HepG2 (cell line): ENCODE measurements around the gene FRMD4B.

Experiments used
- CBFB ChIP-seq: sonication (generic); formaldehyde crosslinking; IDR thresholded peaks from 2 replicates; pipeline ENCODE4 v1.4.0; 2020; ENCODE audit warnings: missing genetic modification reagents
- CHD2 ChIP-seq: IDR thresholded peaks from 2 replicates; pipeline ENCODE4 v1.6.1; 2011; ENCODE audit warnings: low read depth, low read length, improper control_type of control experiment
- CTCF ChIP-seq: sonication (generic); formaldehyde crosslinking; IDR thresholded peaks from 2 replicates; pipeline ENCODE4 v1.5.0; 2020; ENCODE audit warnings: mild to moderate bottlenecking, missing genetic modification reagents, moderate library complexity
- JUN ChIP-seq: sonication (generic); formaldehyde crosslinking; IDR thresholded peaks from 2 replicates; pipeline ENCODE4 v1.4.0; 2020; ENCODE audit warnings: mild to moderate bottlenecking, missing genetic modification reagents
- NFE2L1 ChIP-seq: sonication (generic); formaldehyde crosslinking; IDR thresholded peaks from 2 replicates; pipeline ENCODE4 v1.4.0; 2020; ENCODE audit warnings: missing genetic modification reagents, mild to moderate bottlenecking, borderline replicate concordance
- RFX5 ChIP-seq: IDR thresholded peaks from 2 replicates; pipeline ENCODE4 v1.6.1; 2011; ENCODE audit warnings: low read depth, low read length, improper control_type of control experiment
- SP1 ChIP-seq, 2 experiments: fragments of 450-650 bp in 1 of 2; sonication (generic) in 1 of 2; formaldehyde crosslinking in 1 of 2; IDR thresholded peaks; 2 replicates each; pipeline versions ENCODE4 v1.4.0 to v1.6.1; 2016 to 2020; ENCODE audit warnings: missing genetic modification reagents in 1 of 2
- TFE3 ChIP-seq: IDR thresholded peaks from 2 replicates; pipeline ENCODE4 v1.6.1; 2016
- USF2 ChIP-seq, 2 experiments: sonication (generic) in 1 of 2; formaldehyde crosslinking in 1 of 2; IDR thresholded peaks; 2 replicates each; pipeline versions ENCODE4 v1.5.1 to v1.6.1; 2011 to 2020; ENCODE audit warnings: borderline replicate concordance in 1 of 2, low read depth in 1 of 2, low read length in 1 of 2, mild to moderate bottlenecking in 1 of 2, missing genetic modification reagents in 1 of 2, moderate library complexity in 1 of 2
- ZFP36 ChIP-seq: fragments of 150-350 bp; IDR thresholded peaks from 2 replicates; pipeline ENCODE4 v1.6.1; 2018; ENCODE audit warnings: borderline replicate concordance, low read length, low read depth; ENCODE audit not compliant: partially characterized antibody
- ZFP62 ChIP-seq: sonication (generic); formaldehyde crosslinking; IDR thresholded peaks from 2 replicates; pipeline ENCODE4 v1.4.0; 2020; ENCODE audit warnings: missing genetic modification reagents
- ZNF382 ChIP-seq: sonication (generic); formaldehyde crosslinking; IDR thresholded peaks from 2 replicates; pipeline ENCODE4 v1.5.0; 2020; ENCODE audit warnings: missing genetic modification reagents, mild to moderate bottlenecking, borderline replicate concordance
- ZNF589 ChIP-seq: sonication (generic); formaldehyde crosslinking; conservative IDR thresholded peaks from 2 replicates; pipeline ENCODE4 v1.8.0; 2022; ENCODE audit warnings: mild to moderate bottlenecking, moderate library complexity, missing genetic modification reagents

- TF ChIP-seq SP1 (IDR thresholded peaks at IDR 0.05) (no peak), SP1 (CRISPR knock-in tag; IDR thresholded peaks at IDR 0.05) (no peak), CTCF (no peak), USF2 (IDR thresholded peaks at IDR 0.05; ENCODE audit: low read depth, low read length) (no peak), USF2 (CRISPR knock-in tag; IDR thresholded peaks at IDR 0.05; ENCODE audit: borderline replicate concordance) (no peak), ZFP36 (no peak), CHD2 (no peak), ZNF382 (CRISPR knock-in tag) (no peak), JUN (no peak), TFE3 (CRISPR knock-in tag) (no peak), RFX5 (no peak), ZNF589 (no peak), ZFP62 (CRISPR knock-in tag) (no peak), CBFB (CRISPR knock-in tag) (no peak), NFE2L1 (no peak)
Observed at GRCh38 chr3:69143612-69144011, 242.3 kb downstream of the FRMD4B start.
